PFSK-1 (cell line): ENCODE results near the gene PHC2.

ENCODE experiments used
- POLR2AphosphoS5 ChIP-seq: IDR thresholded peaks from 2 replicates; pipeline ENCODE4 v1.6.1; 2012; ENCODE audit warnings: low read depth, mild to moderate bottlenecking, control low read depth, low read length, moderate library complexity
- REST ChIP-seq, 2 experiments: IDR thresholded peaks; 2 replicates each; pipeline versions ENCODE4 v1.6.1 to v1.8.0; 2011 to 2012; ENCODE audit warnings: low read depth in 2 of 2, low read length in 2 of 2, control low read depth in 1 of 2, inconsistent platforms in 1 of 2, mild to moderate bottlenecking in 1 of 2, moderate library complexity in 1 of 2; ENCODE audit not compliant: insufficient read depth in 1 of 2
- SIN3A ChIP-seq: IDR thresholded peaks from 2 replicates; pipeline ENCODE4 v1.6.1; 2012; ENCODE audit warnings: mild to moderate bottlenecking, low read length, moderate library complexity, borderline replicate concordance; ENCODE audit not compliant: insufficient read depth
- TAF1 ChIP-seq: IDR thresholded peaks from 2 replicates; pipeline ENCODE4 v1.6.1; 2012; ENCODE audit warnings: low read length, control low read depth, borderline replicate concordance; ENCODE audit not compliant: insufficient read depth

GRCh38 chr1:33468967-33469366 is 38.1 kb upstream of the PHC2 start:
- TF ChIP-seq REST (IDR thresholded peaks at IDR 0.05; ENCODE audit: insufficient read depth in 1 of 2, low read depth in 2 of 2, low read length in 2 of 2) (no peak), SIN3A (no peak), TAF1 (no peak), POLR2AphosphoS5 (no peak)
